Measurements from ENCODE around the gene OOSP2.

DNA sequence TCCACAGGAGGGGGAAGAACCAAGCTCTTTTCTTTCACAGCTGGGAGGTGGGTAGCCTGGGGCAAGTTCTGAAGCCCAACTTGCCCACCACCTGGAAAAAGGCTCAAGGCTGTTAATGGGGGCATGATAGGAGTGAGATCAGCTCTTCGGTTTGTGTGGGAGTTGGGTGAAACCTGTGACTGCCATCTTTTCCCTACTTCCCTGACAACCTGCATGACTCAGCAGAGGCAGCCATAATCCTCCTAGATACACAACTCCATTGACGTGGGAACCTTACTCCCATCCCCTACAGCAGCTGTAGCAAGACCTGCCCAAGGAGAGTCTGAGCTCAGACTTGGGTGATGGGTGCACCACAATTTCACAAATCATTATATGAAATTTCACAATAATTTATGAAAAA is 36.5 kb upstream of the OOSP2 start:
- TF ChIP-seq, protein P1, sequence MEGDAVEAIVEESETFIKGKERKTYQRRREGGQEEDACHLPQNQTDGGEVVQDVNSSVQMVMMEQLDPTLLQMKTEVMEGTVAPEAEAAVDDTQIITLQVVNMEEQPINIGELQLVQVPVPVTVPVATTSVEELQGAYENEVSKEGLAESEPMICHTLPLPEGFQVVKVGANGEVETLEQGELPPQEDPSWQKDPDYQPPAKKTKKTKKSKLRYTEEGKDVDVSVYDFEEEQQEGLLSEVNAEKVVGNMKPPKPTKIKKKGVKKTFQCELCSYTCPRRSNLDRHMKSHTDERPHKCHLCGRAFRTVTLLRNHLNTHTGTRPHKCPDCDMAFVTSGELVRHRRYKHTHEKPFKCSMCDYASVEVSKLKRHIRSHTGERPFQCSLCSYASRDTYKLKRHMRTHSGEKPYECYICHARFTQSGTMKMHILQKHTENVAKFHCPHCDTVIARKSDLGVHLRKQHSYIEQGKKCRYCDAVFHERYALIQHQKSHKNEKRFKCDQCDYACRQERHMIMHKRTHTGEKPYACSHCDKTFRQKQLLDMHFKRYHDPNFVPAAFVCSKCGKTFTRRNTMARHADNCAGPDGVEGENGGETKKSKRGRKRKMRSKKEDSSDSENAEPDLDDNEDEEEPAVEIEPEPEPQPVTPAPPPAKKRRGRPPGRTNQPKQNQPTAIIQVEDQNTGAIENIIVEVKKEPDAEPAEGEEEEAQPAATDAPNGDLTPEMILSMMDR (IDR thresholded peaks at IDR 0.05; ENCODE audit: insufficient read depth, low read length, poor library complexity, severe bottlenecking), result no peak
- no peak for TF ChIP-seq EZH2phosphoT487 (conservative IDR thresholded peaks at IDR 0.05; ENCODE audit: low read length)

Data from SU-DHL-6 (cell line).